Mesenchymal stem cell (in vitro differentiated cells and primary cell): ENCODE data around the gene CCDC178.
"Not testable (repeated sequence)": the region's sequence is repeated elsewhere in the genome, so short reads cannot be mapped to it uniquely, and the experiment has no call there.

ENCODE experiments used
- DNase-seq: peaks from one replicate; pipeline ENCODE4 v3.0.0-alpha.2; 2013
- H2AFZ ChIP-seq: one replicate; pipeline ENCODE4 v1.6.1; 2013; ENCODE audit warnings: low read depth, mild to moderate bottlenecking, control low read depth, inconsistent platforms, low read length, moderate library complexity
- H2AK5ac ChIP-seq: 2 replicates; pipeline ENCODE4 v1.6.1; 2013; ENCODE audit warnings: low read length, moderate library complexity, mild to moderate bottlenecking, inconsistent platforms; ENCODE audit not compliant: severe bottlenecking
- H2BK120ac ChIP-seq: one replicate; pipeline ENCODE4 v1.6.1; 2013; ENCODE audit warnings: low read depth, mild to moderate bottlenecking, inconsistent platforms, low read length, moderate library complexity
- H2BK12ac ChIP-seq, 2 experiments: one replicate each; pipeline ENCODE4 v1.6.1; 2013; ENCODE audit warnings: inconsistent platforms in 2 of 2, low read length in 2 of 2, mild to moderate bottlenecking in 2 of 2, moderate library complexity in 2 of 2, control low read depth in 1 of 2
- H2BK15ac ChIP-seq: one replicate; pipeline ENCODE4 v1.6.1; 2013; ENCODE audit warnings: mild to moderate bottlenecking, low read depth, inconsistent platforms; ENCODE audit not compliant: poor library complexity, severe bottlenecking
- H2BK5ac ChIP-seq: 2 replicates; pipeline ENCODE4 v1.6.1; 2013; ENCODE audit warnings: low read depth, mild to moderate bottlenecking, low read length, control low read depth, inconsistent platforms; ENCODE audit not compliant: poor library complexity, severe bottlenecking
- H3K14ac ChIP-seq, 2 experiments: one replicate each; pipeline ENCODE4 v1.6.1; 2013; ENCODE audit warnings: inconsistent platforms in 2 of 2, low read length in 2 of 2, control low read depth in 1 of 2, mild to moderate bottlenecking in 1 of 2, moderate library complexity in 1 of 2
- H3K18ac ChIP-seq, 2 experiments: one replicate each; pipeline ENCODE4 v1.6.1; 2013; ENCODE audit warnings: inconsistent platforms in 2 of 2, low read length in 2 of 2, control low read depth in 1 of 2, low read depth in 1 of 2, mild to moderate bottlenecking in 1 of 2
- H3K23ac ChIP-seq, 2 experiments: one replicate each; pipeline ENCODE4 v1.6.1; 2013; ENCODE audit warnings: inconsistent platforms in 2 of 2, low read length in 2 of 2, mild to moderate bottlenecking in 2 of 2, moderate library complexity in 2 of 2, control low read depth in 1 of 2
- H3K27ac ChIP-seq: 2 replicates; pipeline ENCODE4 v1.5.1; 2013; ENCODE audit warnings: mild to moderate bottlenecking, moderate library complexity, low read length, control low read depth, inconsistent platforms; ENCODE audit not compliant: poor library complexity, severe bottlenecking
- H3K27me3 ChIP-seq, 2 experiments: 2 replicates each; pipeline versions ENCODE4 v1.6.1 to v1.7.0; 2013; ENCODE audit warnings: low read length in 2 of 2, mild to moderate bottlenecking in 2 of 2, moderate library complexity in 2 of 2, control low read depth in 1 of 2, inconsistent platforms in 1 of 2; ENCODE audit not compliant: control insufficient read depth in 1 of 2, insufficient read depth in 1 of 2
- H3K36me3 ChIP-seq, 2 experiments: 2 replicates each; pipeline versions ENCODE4 v1.6.1 to v1.7.0; 2013; ENCODE audit warnings: low read length in 2 of 2, control low read depth in 1 of 2, inconsistent platforms in 1 of 2, low read depth in 1 of 2, mild to moderate bottlenecking in 1 of 2; ENCODE audit not compliant: insufficient read depth in 2 of 2, control insufficient read depth in 1 of 2
- H3K4ac ChIP-seq, 2 experiments: one replicate each; pipeline ENCODE4 v1.6.1; 2013; ENCODE audit warnings: inconsistent platforms in 2 of 2, low read length in 2 of 2, mild to moderate bottlenecking in 2 of 2, moderate library complexity in 2 of 2, control low read depth in 1 of 2, low read depth in 1 of 2
- H3K4me1 ChIP-seq: 2 replicates; pipeline ENCODE4 v1.6.1; 2013; ENCODE audit warnings: low read depth, low read length, control low read depth; ENCODE audit not compliant: control insufficient read depth, insufficient read depth
- H3K4me2 ChIP-seq: 2 replicates; pipeline ENCODE4 v1.6.1; 2013; ENCODE audit warnings: low read length, mild to moderate bottlenecking, inconsistent platforms; ENCODE audit not compliant: poor library complexity, severe bottlenecking
- H3K4me3 ChIP-seq, 2 experiments: 2 replicates each; pipeline versions ENCODE4 v1.5.1 to v1.7.0; 2013; ENCODE audit warnings: low read length in 2 of 2, mild to moderate bottlenecking in 2 of 2, control low read depth in 1 of 2, low read depth in 1 of 2; ENCODE audit not compliant: insufficient read depth in 1 of 2
- H3K79me1 ChIP-seq: replicated peaks from 2 replicates; pipeline ENCODE4 v1.6.1; 2013; ENCODE audit warnings: mild to moderate bottlenecking, control low read depth, low read length, inconsistent platforms; ENCODE audit not compliant: poor library complexity, severe bottlenecking
- H3K9ac ChIP-seq: 2 replicates; pipeline ENCODE4 v1.7.0; 2013; ENCODE audit warnings: mild to moderate bottlenecking, low read length, moderate library complexity
- H3K9me3 ChIP-seq: 2 replicates; pipeline ENCODE4 v1.7.0; 2013; ENCODE audit warnings: mild to moderate bottlenecking, low read length; ENCODE audit not compliant: control insufficient read depth
- H4K8ac ChIP-seq: one replicate; pipeline ENCODE4 v1.6.1; 2013; ENCODE audit warnings: inconsistent platforms, mild to moderate bottlenecking, low read length, moderate library complexity
- H4K91ac ChIP-seq: one replicate; pipeline ENCODE4 v1.6.1; 2013; ENCODE audit warnings: mild to moderate bottlenecking, low read length, inconsistent platforms
- WGBS: methylation state at CpG from one replicate; pipeline ENCODE4 v1.1.7; 2013; ENCODE audit warnings: mixed read lengths; 5-methylcytosine and 5-hydroxymethylcytosine counted together

Gene CCDC178

DNA sequence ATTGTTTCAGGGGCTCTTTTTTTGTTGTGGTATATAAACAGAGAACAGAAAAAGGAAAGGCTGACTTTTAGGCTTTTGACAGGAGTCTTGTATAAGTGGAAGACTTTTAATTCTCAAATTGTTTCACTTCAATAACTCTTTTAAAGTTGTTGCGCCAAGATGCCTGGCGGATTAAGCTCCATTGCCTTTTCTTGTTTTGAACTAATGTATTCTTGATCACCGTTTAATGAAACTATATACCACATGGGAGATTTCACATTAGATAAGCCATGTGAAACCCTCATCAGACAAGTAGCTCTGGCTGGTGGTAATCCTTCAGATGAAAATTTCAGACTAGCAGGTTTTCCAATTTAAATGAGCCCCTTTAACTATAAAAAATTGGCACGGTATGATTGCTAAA lies 257.4 kb downstream of the CCDC178 start:
- Histone ChIP-seq H3K14ac (no peak overlapping the region), H2AK5ac (no peak overlapping the region), H4K8ac (no peak overlapping the region), H2AFZ (no peak overlapping the region), H3K79me1 (no peaks in the 10 kb centered on the region), H2BK120ac (peak overlapping the region; percentile 34), H4K91ac (no peak overlapping the region), H3K4ac (no peak overlapping the region), H3K4me2 (no peak overlapping the region), H3K23ac (no peak overlapping the region), H3K4me3 (no peak overlapping the region), H3K36me3 (no peaks in the 10 kb centered on the region), H2BK12ac (no peak overlapping the region), H2BK5ac (no peak overlapping the region), H3K9ac (no peak overlapping the region), H2BK15ac (no peak overlapping the region), H3K18ac (no peak overlapping the region), H3K27me3 (no peaks in the 10 kb centered on the region), H3K4me1 (no peaks in the 10 kb centered on the region), H3K27ac (no peak overlapping the region), H3K9me3 (no peaks in the 10 kb centered on the region)
- 96% methylated on average over 3 of the region's 4 CpGs for WGBS
- DNase-seq: peak; percentile 8

DNA sequence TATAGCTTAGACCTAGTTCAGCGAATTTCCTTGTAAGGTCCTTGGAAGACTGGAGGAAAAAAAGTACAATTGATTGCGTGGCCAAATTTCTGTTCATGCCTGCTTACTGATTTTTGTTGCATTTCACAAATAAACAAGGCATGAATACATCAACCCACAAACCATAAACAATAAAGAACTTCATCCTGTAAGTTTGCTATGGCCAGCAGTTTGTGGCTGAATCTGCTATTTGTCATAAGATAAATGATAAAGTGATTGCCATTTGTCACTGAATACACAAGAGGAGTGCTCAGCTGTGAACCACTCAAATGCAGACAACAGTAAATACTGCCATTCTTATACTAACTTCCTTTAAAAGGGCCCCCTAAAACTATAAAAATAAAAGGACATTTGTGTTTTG lies 259.5 kb downstream of the CCDC178 start:
- Histone ChIP-seq H3K14ac (no peak overlapping the region), H3K4me3 (no peak overlapping the region), H3K4ac (no peak overlapping the region), H3K9me3 (no peaks in the 10 kb centered on the region), H2AFZ (no peak overlapping the region), H3K18ac (no peak overlapping the region), H3K27ac (no peak overlapping the region), H2BK12ac (no peak overlapping the region), H4K91ac (no peak overlapping the region), H2AK5ac (no peak overlapping the region), H4K8ac (no peak overlapping the region), H3K79me1 (no peaks in the 10 kb centered on the region), H2BK120ac (no peak overlapping the region), H3K4me2 (no peak overlapping the region), H3K27me3 (no peaks in the 10 kb centered on the region), H2BK15ac (no peak overlapping the region), H3K9ac (no peak overlapping the region), H3K23ac (no peak overlapping the region), H2BK5ac (no peak overlapping the region), H3K4me1 (no peaks in the 10 kb centered on the region), H3K36me3 (no peaks in the 10 kb centered on the region)
- WGBS: 21% methylated on average over 2 of the region's 2 CpGs
- peak; percentile 69 for DNase-seq

DNA sequence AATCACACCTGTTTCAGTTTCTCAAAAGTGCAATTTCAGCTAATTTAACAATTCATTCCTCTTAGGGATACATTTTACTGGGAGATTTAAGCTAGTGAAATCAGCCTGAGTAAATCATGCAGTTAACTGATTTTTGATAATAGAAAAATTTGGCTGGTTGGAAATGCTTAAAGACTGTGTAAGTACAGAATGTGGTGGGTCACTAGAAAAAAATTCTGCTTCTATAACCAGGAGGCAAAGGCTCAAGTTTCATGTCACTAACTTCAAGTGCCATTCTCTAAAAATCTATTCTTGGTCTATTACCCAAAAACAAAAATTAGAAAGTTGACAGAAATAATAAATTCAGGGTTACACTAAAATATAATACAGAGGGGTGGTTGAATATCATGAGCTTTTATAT lies 271.3 kb downstream of the CCDC178 start:
- Histone ChIP-seq H3K27me3 (no peaks in the 10 kb centered on the region), H3K4me2 (no peak overlapping the region), H2AFZ (no peak overlapping the region), H3K36me3 (no peaks in the 10 kb centered on the region), H3K23ac (no peak overlapping the region), H3K9me3 (no peaks in the 10 kb centered on the region), H2AK5ac (no peak overlapping the region), H3K4me1 (no peaks in the 10 kb centered on the region), H3K79me1 (no peaks in the 10 kb centered on the region), H3K18ac (no peak overlapping the region), H2BK120ac (no peak overlapping the region), H3K9ac (no peak overlapping the region), H4K8ac (no peak overlapping the region), H2BK12ac (no peak overlapping the region), H3K27ac (no peak overlapping the region), H2BK15ac (no peak overlapping the region), H3K14ac (no peak overlapping the region), H2BK5ac (no peak overlapping the region), H4K91ac (no peak overlapping the region), H3K4me3 (no peak overlapping the region), H3K4ac (no peak overlapping the region)
- no peak for DNase-seq

DNA sequence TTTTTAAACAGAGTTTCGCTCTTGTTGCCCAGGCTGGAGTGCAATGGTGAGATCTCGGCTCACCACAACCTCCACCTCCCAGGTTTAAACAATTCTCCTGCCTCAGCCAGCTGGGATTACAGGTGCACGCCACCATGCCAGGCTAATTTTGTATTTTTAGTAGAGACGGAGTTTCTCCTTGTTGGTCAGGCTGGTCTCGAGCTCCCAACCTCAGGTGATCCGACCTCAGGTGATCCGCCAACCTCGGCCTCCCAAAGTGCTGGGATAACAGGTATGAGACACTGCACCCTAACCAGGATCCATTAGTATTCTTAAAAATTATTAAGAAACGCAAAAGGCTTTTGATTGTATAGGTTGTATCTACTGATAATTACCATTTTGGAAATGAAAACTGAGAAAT lies 276.4 kb downstream of the CCDC178 start:
- not testable (repeated sequence) for H2AFZ ChIP-seq, H2AK5ac ChIP-seq, H4K91ac ChIP-seq, H3K14ac ChIP-seq, H3K27me3 ChIP-seq, DNase-seq, H3K27ac ChIP-seq, H3K4me1 ChIP-seq, H3K9ac ChIP-seq, H3K4me2 ChIP-seq, H3K36me3 ChIP-seq, H4K8ac ChIP-seq, H3K4ac ChIP-seq, H2BK120ac ChIP-seq, H3K79me1 ChIP-seq, H3K4me3 ChIP-seq, H2BK5ac ChIP-seq, H3K23ac ChIP-seq, H3K9me3 ChIP-seq, H3K18ac ChIP-seq, H2BK15ac ChIP-seq, H2BK12ac ChIP-seq
- WGBS: 92% methylated on average over 6 of the region's 9 CpGs
